Stimulated activated effector memory CD8-positive, alpha-beta T cell treated with anti-CD3 and anti-CD28 coated beads, Interleukin-12 subunit alpha, Interleukin-12 subunit beta, amount 100 ng/mL, for 72 hours (primary cell): ENCODE results near the gene UBAC2.
"Not testable (repeated sequence)": the region's sequence is repeated elsewhere in the genome, so short reads cannot be mapped to it uniquely, and the experiment has no call there.

Experiments
- ATAC-seq: fragments of 150-1000 bp; cut with Tn5 transposase; 2 replicates; pipeline ENCODE4 v1.10.0; 2021
- DNase-seq, 2 donors: peaks; one replicate each; pipeline ENCODE4 v3.0.0; 2021 to 2022; ENCODE audit warnings: low spot score in 2 of 2
- H3K27ac Mint-ChIP-seq: one replicate; pipeline ENCODE4 v1.8.0; 2022; ENCODE audit warnings: mild to moderate bottlenecking, mixed read lengths
- H3K36me3 Mint-ChIP-seq: one replicate; pipeline ENCODE4 v1.8.0; 2022; ENCODE audit warnings: mild to moderate bottlenecking, mixed read lengths
- H3K4me1 Mint-ChIP-seq: one replicate; pipeline ENCODE4 v1.8.0; 2022; ENCODE audit warnings: mixed read lengths
- H3K4me3 Mint-ChIP-seq: one replicate; pipeline ENCODE4 v1.8.0; 2022; ENCODE audit warnings: mild to moderate bottlenecking, mixed read lengths
- H3K9me3 Mint-ChIP-seq: one replicate; pipeline ENCODE4 v1.8.0; 2022; ENCODE audit warnings: mixed read lengths

Gene UBAC2

DNA sequence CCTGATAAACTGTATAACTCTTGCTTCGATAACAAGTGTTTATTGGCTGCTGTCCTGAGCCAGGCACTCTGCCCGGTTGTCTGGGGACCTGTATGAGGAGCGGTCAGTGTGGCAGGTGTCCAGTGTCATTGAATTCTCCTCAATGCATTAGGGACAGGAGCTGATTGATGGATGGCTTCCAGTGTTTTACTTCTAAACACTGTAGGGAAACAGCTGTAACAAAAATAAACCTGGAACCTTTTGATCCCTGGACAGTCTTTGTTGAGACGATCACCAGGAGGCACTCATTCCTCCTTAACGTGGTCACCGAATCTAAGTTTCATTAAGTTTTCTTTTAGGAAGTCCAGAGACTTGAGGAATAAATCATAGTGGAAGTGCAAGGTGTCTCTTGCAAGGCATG lies 17.9 kb downstream of the UBAC2 start:
- no peak for ATAC-seq
- H3K9me3 Mint-ChIP-seq = peaks cover 5% of the 10 kb centered on the region
- H3K4me3 Mint-ChIP-seq = peak overlapping the region; percentile 63
- peak overlapping the region; percentile 92 for H3K27ac Mint-ChIP-seq
- peaks cover 86% of the 10 kb centered on the region for H3K4me1 Mint-ChIP-seq
- DNase-seq = peak in 1 of 2 donors; percentile 51
- peaks cover 34% of the 10 kb centered on the region for H3K36me3 Mint-ChIP-seq

DNA sequence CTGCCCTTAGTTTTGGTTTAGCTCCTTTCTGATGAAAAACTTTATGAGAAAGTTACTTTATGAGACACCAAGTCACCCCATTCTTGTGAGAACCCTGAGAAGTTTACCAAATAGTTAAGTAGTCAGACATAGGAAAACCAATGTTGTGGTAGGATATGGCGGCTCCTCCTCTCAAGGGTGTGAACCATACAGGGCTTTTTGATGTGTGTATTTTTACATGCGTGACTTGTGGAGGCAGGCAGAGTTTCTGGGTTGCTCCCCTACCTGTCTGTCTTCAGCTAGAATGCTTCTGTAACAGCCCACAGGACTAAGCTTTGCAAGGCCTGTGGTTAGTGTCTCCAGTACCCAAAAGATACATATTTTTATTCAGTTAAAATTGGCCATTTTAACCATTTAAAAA lies 18.3 kb downstream of the UBAC2 start:
- peak; percentile 77 for ATAC-seq
- Mint-ChIP-seq H3K36me3 (peaks cover 30% of the 10 kb centered on the region), H3K27ac (peak overlapping the region; percentile 92)

DNA sequence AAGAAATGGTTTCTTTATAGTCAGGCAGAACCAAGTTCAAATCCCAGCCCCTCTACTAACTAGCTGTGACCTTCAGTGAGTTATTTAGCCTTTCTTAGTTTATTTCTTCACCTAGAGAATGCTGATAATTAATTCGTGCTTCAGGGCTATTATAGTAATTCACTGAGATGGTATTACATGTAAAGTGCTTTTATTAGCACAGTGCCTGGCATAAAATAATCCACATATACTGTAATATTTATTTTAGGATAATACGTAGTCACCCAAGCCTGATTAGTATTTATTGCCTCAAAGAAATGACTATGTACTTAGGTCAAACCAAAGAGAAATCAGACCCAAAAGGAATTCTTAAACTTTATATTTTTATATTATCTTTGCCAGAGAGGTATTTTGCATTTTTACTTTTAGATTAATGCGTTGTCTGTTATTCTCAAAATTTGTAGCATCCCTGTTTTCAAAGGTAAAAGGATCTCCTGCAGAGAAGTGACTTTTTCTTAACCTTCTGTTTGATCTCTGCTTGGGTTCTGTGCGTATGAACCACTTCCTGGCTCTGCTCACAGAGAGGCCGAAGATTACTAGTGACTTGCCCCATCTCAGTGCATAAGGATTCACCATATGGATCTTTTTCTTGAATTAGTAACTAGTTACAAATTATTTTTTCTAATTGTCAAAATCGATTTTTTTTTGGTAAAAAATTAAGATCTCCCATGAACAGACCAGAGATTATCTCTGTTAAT lies 19.7 kb downstream of the UBAC2 start:
- Mint-ChIP-seq H3K9me3 (peaks cover 6% of the 10 kb centered on the region), H3K4me1 (peaks cover 87% of the 10 kb centered on the region), H3K27ac (no peak overlapping the region), H3K36me3 (peaks cover 21% of the 10 kb centered on the region), H3K4me3 (peak overlapping the region; percentile 53)
- no peak for DNase-seq
- peak; percentile 43 for ATAC-seq

More for the DNA sequence above, 18.3 kb downstream of the UBAC2 start:
- peak in 1 of 2 donors; percentile 76 for DNase-seq
- Mint-ChIP-seq H3K9me3 (peaks cover 6% of the 10 kb centered on the region), H3K4me1 (peaks cover 88% of the 10 kb centered on the region), H3K4me3 (peak overlapping the region; percentile 63)

DNA sequence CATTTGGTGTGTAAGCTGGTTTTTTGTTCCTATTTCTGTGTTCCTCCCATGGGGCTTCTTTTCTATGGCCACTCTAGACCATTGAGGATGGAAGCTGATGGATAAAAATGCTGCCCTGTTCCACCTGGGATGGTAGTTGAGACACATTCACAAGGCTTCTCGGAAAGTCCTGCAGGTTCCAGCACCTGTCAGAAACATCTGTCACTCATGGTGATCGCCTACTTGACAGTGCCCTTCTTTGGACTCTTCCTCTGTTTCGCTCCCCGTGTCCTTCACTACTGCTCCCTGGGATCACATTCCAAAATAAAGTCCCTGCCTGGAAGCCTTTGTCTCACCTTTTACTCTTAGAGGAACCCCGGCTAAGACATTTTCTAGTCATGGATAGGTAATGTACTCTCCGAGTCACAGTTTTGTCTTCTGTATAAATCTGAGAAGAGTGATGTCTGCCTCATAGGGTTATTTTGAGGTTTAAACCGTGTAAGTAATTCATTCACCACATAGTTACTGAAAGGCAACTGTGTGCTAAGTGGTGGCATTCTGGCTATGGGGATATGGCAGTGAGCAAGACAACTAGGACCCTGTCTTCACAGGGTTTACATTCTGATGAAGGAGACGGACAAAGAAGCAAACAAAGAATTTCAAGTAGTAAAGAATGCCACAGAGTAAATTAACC lies 21.0 kb downstream of the UBAC2 start:
- DNase-seq = peak in 1 of 2 donors; percentile 49
- H3K36me3 Mint-ChIP-seq = peaks cover 17% of the 10 kb centered on the region
- peaks cover 93% of the 10 kb centered on the region for H3K4me1 Mint-ChIP-seq
- peak overlapping the region; percentile 53 for H3K4me3 Mint-ChIP-seq
- peak; percentile 69 for ATAC-seq
- H3K27ac Mint-ChIP-seq = peak overlapping the region; percentile 56
- peaks cover 6% of the 10 kb centered on the region for H3K9me3 Mint-ChIP-seq

DNA sequence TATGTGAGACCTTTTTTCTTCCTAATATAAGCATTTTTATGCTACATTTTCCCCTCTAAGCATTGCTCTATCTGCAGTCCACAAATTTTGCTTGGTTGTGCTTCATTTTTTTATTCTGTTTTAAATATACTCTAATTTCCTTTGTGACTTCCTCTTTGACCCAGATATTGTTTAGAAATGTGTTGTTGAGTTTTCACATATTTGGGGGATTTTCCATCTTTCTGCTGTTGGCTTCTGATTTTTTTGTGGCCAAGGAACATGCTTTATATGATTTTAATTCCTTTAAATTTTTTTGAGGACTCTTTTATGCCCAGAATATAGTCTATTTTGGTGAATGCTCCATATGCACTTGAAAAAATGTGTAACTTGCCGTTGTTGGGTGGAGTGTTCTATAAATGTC lies 22.9 kb downstream of the UBAC2 start:
- Mint-ChIP-seq H3K9me3 (peaks cover 6% of the 10 kb centered on the region), H3K27ac (peak overlapping the region; percentile 77), H3K36me3 (peaks cover 19% of the 10 kb centered on the region), H3K4me3 (peak overlapping the region; percentile 39), H3K4me1 (peaks cover 86% of the 10 kb centered on the region)
- no peak for ATAC-seq
- no peak for DNase-seq

DNA sequence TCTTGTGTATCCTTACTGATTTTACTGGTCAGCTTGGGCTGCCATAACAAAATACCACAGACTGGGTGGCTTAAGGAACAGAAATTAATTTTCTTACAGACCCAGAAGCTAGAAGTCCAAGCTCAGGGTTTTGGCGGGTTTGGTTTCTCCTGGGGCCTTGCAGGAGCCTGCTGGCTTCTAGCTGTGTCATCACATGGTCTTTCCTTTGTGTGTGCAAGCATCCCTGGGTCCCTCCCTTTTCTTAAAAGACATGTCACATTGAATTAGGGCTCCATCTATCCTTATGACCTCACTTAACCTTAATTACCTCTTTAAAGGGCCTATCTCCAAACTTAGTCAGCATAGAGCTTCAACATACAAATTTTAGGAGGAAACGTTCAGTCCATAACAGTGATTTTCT lies 23.4 kb downstream of the UBAC2 start:
- ATAC-seq = no peak

DNA sequence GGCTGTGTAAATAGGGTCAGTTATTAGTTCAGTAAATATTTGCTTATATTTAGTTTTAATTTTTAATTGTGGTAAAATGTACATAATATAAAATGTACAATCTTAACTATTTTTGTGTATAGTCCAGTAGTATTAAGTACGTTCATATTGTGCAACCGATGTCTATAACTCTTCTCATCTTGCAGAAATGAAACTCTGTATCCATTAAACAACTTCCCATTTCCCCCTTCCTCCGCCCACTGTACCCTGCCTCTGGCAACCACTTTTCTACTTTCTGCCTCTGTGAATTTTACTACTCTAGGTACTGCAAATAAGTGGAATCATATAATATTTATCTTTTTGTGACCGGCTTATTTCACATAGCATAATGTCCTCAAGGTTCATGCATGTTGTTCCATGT lies 24.4 kb downstream of the UBAC2 start:
- H3K4me3 Mint-ChIP-seq = no peak overlapping the region
- no peak for ATAC-seq
- H3K36me3 Mint-ChIP-seq = peaks cover 20% of the 10 kb centered on the region
- H3K4me1 Mint-ChIP-seq = peaks cover 87% of the 10 kb centered on the region
- no peak for DNase-seq
- H3K9me3 Mint-ChIP-seq = peaks cover 6% of the 10 kb centered on the region
- peak overlapping the region; percentile 11 for H3K27ac Mint-ChIP-seq

More for the DNA sequence above, 23.4 kb downstream of the UBAC2 start:
- Mint-ChIP-seq H3K4me3 (peak overlapping the region; percentile 39), H3K36me3 (peaks cover 20% of the 10 kb centered on the region), H3K4me1 (peaks cover 86% of the 10 kb centered on the region), H3K27ac (peak overlapping the region; percentile 77), H3K9me3 (peaks cover 6% of the 10 kb centered on the region)
- peak in 1 of 2 donors; percentile 50 for DNase-seq

DNA sequence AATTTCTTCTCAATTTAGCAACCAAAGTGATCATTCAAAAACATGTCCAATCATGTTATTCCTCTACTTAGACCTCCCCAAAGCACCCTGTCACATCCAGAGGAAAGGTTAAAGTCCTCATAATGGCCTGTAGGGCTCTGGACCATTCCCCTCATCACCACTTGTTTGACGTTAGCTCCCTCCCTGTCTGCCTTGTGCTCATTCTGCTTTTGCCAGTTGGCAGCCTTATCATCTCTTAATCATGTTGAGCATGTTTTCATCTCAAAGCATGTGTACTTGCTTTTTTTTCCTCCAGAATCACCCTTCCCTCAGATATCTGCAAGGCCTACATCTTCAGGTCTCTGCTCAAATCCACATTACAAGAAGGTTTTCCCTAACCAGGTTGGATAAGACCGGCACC lies 25.9 kb downstream of the UBAC2 start:
- peak overlapping the region; percentile 3 for H3K4me3 Mint-ChIP-seq
- H3K27ac Mint-ChIP-seq = no peak overlapping the region
- DNase-seq (no peak), ATAC-seq (no peak)
- peaks cover 6% of the 10 kb centered on the region for H3K9me3 Mint-ChIP-seq
- peaks cover 78% of the 10 kb centered on the region for H3K4me1 Mint-ChIP-seq
- H3K36me3 Mint-ChIP-seq = peaks cover 23% of the 10 kb centered on the region

DNA sequence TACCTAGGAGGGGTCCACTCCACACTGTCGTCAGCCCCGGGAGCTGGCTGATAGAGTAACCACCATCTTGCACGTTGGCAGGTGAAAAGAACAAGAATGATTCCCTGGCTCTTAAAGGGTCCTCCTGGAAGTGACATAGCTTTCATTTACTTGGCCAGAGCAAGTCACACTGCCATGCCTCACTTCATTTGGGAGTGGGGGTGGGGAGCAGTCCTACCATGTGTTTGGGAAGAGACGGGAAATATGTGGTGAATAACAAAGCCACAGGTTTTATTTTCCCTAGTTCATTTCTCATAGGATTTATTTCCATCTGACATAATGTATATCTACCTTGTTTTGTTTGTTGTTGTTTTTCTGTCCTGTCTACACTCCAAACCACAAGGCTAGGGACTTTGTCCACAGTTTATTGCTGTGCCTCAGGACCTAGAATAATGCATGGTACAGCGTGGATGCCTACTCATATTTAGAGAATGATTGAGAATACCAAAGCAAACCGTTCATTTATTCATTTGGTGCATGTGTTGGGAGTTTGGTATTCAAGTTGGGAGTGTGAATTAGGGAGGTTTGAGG lies 26.8 kb downstream of the UBAC2 start:
- Mint-ChIP-seq H3K4me3 (peak overlapping the region; percentile 73), H3K4me1 (peaks cover 74% of the 10 kb centered on the region), H3K9me3 (peaks cover 6% of the 10 kb centered on the region), H3K27ac (peak overlapping the region; percentile 12), H3K36me3 (peaks cover 29% of the 10 kb centered on the region)
- DNase-seq = no peak
- ATAC-seq = peak; percentile 8

DNA sequence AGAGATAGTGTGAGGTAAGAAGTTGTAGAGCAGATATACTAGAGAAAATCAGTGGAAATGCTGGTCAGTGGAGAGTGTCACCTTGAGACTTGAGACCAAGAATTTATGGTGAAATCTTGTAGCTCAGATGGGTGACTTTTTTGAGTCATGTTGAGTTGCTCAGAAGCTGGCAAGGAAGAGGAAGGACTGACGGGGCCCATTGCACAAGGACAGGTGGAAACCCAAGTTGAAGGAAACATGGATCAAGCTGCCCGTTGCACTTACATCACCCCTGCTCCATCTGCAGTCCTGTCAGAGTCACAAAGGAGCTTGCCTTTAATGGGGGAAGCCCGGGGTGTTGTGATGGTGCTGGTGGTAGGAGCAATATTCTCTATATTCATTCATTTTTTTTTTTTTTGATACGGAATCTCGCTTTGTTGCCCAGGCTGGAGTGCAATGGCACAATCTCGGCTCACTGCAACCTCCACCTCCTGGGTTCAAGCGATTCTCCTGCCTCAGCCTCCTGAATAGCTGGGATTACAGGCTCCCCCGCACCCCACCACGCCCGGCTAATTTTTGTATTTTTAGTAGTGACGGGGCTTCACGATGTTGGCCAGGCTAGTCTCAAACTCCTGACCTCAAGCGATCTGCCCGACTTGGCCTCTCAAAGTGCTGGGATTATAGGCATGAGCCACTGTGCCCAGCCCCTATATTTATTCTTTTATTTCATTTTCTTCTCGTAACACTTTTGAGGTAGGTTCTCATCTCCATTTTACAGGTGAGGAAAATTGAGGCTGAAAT lies 27.4 kb downstream of the UBAC2 start:
- Mint-ChIP-seq H3K9me3 (peaks cover 5% of the 10 kb centered on the region), H3K4me1 (peaks cover 70% of the 10 kb centered on the region), H3K27ac (peak overlapping the region; percentile 59), H3K4me3 (peak overlapping the region; percentile 73), H3K36me3 (peaks cover 28% of the 10 kb centered on the region)
- no peak for DNase-seq
- ATAC-seq = peak; percentile 56

DNA sequence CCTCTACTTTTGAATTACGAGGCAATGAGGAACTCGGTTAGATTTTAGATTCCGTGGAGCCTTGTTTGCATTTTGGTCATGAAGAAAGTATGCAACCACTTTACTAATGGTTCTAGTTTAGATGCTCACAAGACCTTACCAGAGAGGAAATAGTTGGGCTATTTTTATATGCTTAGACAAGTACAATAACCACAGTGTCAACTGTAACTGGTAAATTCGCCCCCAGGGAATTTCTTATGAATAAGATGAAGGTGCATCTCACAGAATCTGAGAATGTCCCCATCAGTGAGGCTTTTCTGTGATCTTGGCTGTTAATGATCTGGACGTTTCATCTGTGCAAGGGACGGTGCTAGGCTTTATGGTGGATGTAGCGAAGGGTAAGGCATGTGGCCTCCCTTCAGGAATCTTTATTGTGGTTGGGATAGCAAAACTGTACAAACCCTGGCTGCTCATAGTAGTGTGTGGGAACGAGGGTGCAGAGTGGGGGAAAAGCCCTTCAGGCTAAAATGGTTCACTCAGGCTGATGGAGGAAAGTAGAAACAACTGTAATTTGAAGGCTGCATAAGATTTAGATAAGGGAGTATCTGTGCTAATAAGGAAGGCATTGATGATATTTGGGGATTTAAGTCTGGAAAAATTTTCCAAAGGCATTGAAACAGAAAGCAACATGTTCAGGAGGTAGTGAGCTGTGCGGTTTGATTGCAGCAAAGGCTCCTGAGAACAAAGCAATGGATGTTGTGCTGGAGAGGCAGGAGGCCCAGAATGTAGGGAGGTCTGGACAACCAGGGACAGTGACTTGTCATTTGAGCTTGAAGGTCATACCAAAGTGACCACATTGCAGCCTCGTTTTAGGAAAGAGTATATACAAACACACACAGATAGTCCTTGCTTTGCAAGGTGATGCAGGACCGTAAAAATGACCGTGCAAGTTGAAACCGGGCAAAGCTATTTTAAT lies 28.4 kb downstream of the UBAC2 start:
- peaks cover 61% of the 10 kb centered on the region for H3K4me1 Mint-ChIP-seq
- peak overlapping the region; percentile 59 for H3K27ac Mint-ChIP-seq
- peak overlapping the region; percentile 73 for H3K4me3 Mint-ChIP-seq
- no peaks in the 10 kb centered on the region for H3K9me3 Mint-ChIP-seq
- peaks cover 24% of the 10 kb centered on the region for H3K36me3 Mint-ChIP-seq
- peak; percentile 86 for ATAC-seq
- DNase-seq = no peak

DNA sequence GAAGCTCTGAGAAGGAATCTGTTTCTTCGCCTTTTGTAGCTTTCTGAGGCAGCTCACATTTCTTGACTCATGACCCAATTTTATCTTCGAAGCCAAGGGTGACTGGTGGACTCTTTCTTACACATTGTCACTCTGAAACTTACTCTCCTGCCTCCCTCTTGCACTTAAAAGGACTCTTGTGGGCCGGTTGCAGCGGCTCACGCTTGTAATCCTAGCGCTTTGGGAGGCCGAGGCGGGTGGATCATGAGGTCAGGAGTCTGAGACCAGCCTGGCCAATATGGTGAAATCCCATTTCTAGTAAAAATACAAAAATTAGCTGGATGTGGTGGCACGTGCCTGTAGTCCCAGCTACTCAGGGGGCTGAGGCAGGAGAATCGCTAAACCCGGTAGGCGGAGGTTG lies 29.9 kb downstream of the UBAC2 start:
- peak overlapping the region; percentile 73 for H3K4me3 Mint-ChIP-seq
- peaks cover 24% of the 10 kb centered on the region for H3K36me3 Mint-ChIP-seq
- peak; percentile 76 for ATAC-seq
- not testable (repeated sequence) for H3K9me3 Mint-ChIP-seq, H3K27ac Mint-ChIP-seq, DNase-seq
- H3K4me1 Mint-ChIP-seq = peaks cover 60% of the 10 kb centered on the region

DNA sequence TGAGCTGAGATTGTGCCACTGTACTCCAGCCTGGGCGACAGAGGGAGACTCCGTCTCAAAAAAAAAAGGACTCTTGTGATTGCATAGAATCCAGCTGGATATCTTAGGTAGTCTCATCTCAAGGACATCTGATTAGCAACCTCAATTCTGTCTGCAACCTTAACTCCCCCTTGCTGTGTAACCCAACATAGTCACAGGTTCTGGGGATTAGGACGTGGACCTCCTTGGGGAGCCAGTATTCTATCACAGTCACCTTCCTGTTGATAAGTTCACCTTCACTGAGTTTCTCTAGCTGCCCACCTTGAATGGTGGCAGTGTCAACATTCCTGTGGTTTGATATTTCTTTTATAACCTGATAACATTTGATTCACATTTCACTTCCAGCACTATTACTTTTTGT lies 30.3 kb downstream of the UBAC2 start:
- Mint-ChIP-seq H3K36me3 (peaks cover 24% of the 10 kb centered on the region), H3K4me1 (peaks cover 60% of the 10 kb centered on the region), H3K9me3 (no peaks in the 10 kb centered on the region), H3K4me3 (peak overlapping the region; percentile 73), H3K27ac (peak overlapping the region; percentile 67)
- DNase-seq = no peak
- peak; percentile 1 for ATAC-seq

DNA sequence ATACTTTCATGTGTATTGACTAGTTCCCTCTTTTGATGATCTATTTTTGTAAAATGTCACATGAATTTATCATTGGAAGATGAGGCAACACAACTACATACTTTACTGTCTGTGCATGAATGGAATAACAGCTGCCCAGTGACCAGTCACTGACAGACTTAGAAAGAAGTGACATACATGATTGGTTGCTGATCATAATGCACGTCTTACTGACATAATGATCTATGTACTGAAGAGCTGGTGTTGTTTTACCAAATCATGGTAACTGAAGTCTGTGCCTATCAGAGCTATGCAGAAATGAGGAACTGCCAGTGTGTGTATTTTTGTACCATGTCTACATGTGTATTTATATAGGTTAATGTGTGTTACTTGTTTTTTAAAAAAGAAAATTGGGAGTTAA lies 31.1 kb downstream of the UBAC2 start:
- Mint-ChIP-seq H3K27ac (peak overlapping the region; percentile 67), H3K4me1 (peaks cover 57% of the 10 kb centered on the region), H3K36me3 (peaks cover 24% of the 10 kb centered on the region), H3K9me3 (no peaks in the 10 kb centered on the region), H3K4me3 (peak overlapping the region; percentile 73)
- DNase-seq (no peak), ATAC-seq (peak; percentile 17)
